Mesenchymal stem cell (in vitro differentiated cells and primary cell): Measurements from ENCODE around the gene RANBP2.
"Not testable (repeated sequence)": the region's sequence is repeated elsewhere in the genome, so short reads cannot be mapped to it uniquely, and the experiment has no call there.

Source experiments
- DNase-seq: peaks from one replicate; pipeline ENCODE4 v3.0.0-alpha.2; 2013
- H2AFZ ChIP-seq: one replicate; pipeline ENCODE4 v1.6.1; 2013; ENCODE audit warnings: low read depth, mild to moderate bottlenecking, control low read depth, inconsistent platforms, low read length, moderate library complexity
- H2AK5ac ChIP-seq: 2 replicates; pipeline ENCODE4 v1.6.1; 2013; ENCODE audit warnings: low read length, moderate library complexity, mild to moderate bottlenecking, inconsistent platforms; ENCODE audit not compliant: severe bottlenecking
- H2BK120ac ChIP-seq: one replicate; pipeline ENCODE4 v1.6.1; 2013; ENCODE audit warnings: low read depth, mild to moderate bottlenecking, inconsistent platforms, low read length, moderate library complexity
- H2BK12ac ChIP-seq, 2 experiments: one replicate each; pipeline ENCODE4 v1.6.1; 2013; ENCODE audit warnings: inconsistent platforms in 2 of 2, low read length in 2 of 2, mild to moderate bottlenecking in 2 of 2, moderate library complexity in 2 of 2, control low read depth in 1 of 2
- H2BK15ac ChIP-seq: one replicate; pipeline ENCODE4 v1.6.1; 2013; ENCODE audit warnings: mild to moderate bottlenecking, low read depth, inconsistent platforms; ENCODE audit not compliant: poor library complexity, severe bottlenecking
- H2BK5ac ChIP-seq: 2 replicates; pipeline ENCODE4 v1.6.1; 2013; ENCODE audit warnings: low read depth, mild to moderate bottlenecking, low read length, control low read depth, inconsistent platforms; ENCODE audit not compliant: poor library complexity, severe bottlenecking
- H3K14ac ChIP-seq, 2 experiments: one replicate each; pipeline ENCODE4 v1.6.1; 2013; ENCODE audit warnings: inconsistent platforms in 2 of 2, low read length in 2 of 2, control low read depth in 1 of 2, mild to moderate bottlenecking in 1 of 2, moderate library complexity in 1 of 2
- H3K18ac ChIP-seq, 2 experiments: one replicate each; pipeline ENCODE4 v1.6.1; 2013; ENCODE audit warnings: inconsistent platforms in 2 of 2, low read length in 2 of 2, control low read depth in 1 of 2, low read depth in 1 of 2, mild to moderate bottlenecking in 1 of 2
- H3K23ac ChIP-seq, 2 experiments: one replicate each; pipeline ENCODE4 v1.6.1; 2013; ENCODE audit warnings: inconsistent platforms in 2 of 2, low read length in 2 of 2, mild to moderate bottlenecking in 2 of 2, moderate library complexity in 2 of 2, control low read depth in 1 of 2
- H3K27ac ChIP-seq: 2 replicates; pipeline ENCODE4 v1.5.1; 2013; ENCODE audit warnings: mild to moderate bottlenecking, moderate library complexity, low read length, control low read depth, inconsistent platforms; ENCODE audit not compliant: poor library complexity, severe bottlenecking
- H3K27me3 ChIP-seq, 2 experiments: 2 replicates each; pipeline versions ENCODE4 v1.6.1 to v1.7.0; 2013; ENCODE audit warnings: low read length in 2 of 2, mild to moderate bottlenecking in 2 of 2, moderate library complexity in 2 of 2, control low read depth in 1 of 2, inconsistent platforms in 1 of 2; ENCODE audit not compliant: control insufficient read depth in 1 of 2, insufficient read depth in 1 of 2
- H3K36me3 ChIP-seq, 2 experiments: 2 replicates each; pipeline versions ENCODE4 v1.6.1 to v1.7.0; 2013; ENCODE audit warnings: low read length in 2 of 2, control low read depth in 1 of 2, inconsistent platforms in 1 of 2, low read depth in 1 of 2, mild to moderate bottlenecking in 1 of 2; ENCODE audit not compliant: insufficient read depth in 2 of 2, control insufficient read depth in 1 of 2
- H3K4ac ChIP-seq, 2 experiments: one replicate each; pipeline ENCODE4 v1.6.1; 2013; ENCODE audit warnings: inconsistent platforms in 2 of 2, low read length in 2 of 2, mild to moderate bottlenecking in 2 of 2, moderate library complexity in 2 of 2, control low read depth in 1 of 2, low read depth in 1 of 2
- H3K4me1 ChIP-seq: 2 replicates; pipeline ENCODE4 v1.6.1; 2013; ENCODE audit warnings: low read depth, low read length, control low read depth; ENCODE audit not compliant: control insufficient read depth, insufficient read depth
- H3K4me2 ChIP-seq: 2 replicates; pipeline ENCODE4 v1.6.1; 2013; ENCODE audit warnings: low read length, mild to moderate bottlenecking, inconsistent platforms; ENCODE audit not compliant: poor library complexity, severe bottlenecking
- H3K4me3 ChIP-seq, 2 experiments: 2 replicates each; pipeline versions ENCODE4 v1.5.1 to v1.7.0; 2013; ENCODE audit warnings: low read length in 2 of 2, mild to moderate bottlenecking in 2 of 2, control low read depth in 1 of 2, low read depth in 1 of 2; ENCODE audit not compliant: insufficient read depth in 1 of 2
- H3K79me1 ChIP-seq: replicated peaks from 2 replicates; pipeline ENCODE4 v1.6.1; 2013; ENCODE audit warnings: mild to moderate bottlenecking, control low read depth, low read length, inconsistent platforms; ENCODE audit not compliant: poor library complexity, severe bottlenecking
- H3K9ac ChIP-seq: 2 replicates; pipeline ENCODE4 v1.7.0; 2013; ENCODE audit warnings: mild to moderate bottlenecking, low read length, moderate library complexity
- H3K9me3 ChIP-seq: 2 replicates; pipeline ENCODE4 v1.7.0; 2013; ENCODE audit warnings: mild to moderate bottlenecking, low read length; ENCODE audit not compliant: control insufficient read depth
- H4K8ac ChIP-seq: one replicate; pipeline ENCODE4 v1.6.1; 2013; ENCODE audit warnings: inconsistent platforms, mild to moderate bottlenecking, low read length, moderate library complexity
- H4K91ac ChIP-seq: one replicate; pipeline ENCODE4 v1.6.1; 2013; ENCODE audit warnings: mild to moderate bottlenecking, low read length, inconsistent platforms
- WGBS: methylation state at CpG from one replicate; pipeline ENCODE4 v1.1.7; 2013; ENCODE audit warnings: mixed read lengths; 5-methylcytosine and 5-hydroxymethylcytosine counted together

RANBP2 gene

DNA sequence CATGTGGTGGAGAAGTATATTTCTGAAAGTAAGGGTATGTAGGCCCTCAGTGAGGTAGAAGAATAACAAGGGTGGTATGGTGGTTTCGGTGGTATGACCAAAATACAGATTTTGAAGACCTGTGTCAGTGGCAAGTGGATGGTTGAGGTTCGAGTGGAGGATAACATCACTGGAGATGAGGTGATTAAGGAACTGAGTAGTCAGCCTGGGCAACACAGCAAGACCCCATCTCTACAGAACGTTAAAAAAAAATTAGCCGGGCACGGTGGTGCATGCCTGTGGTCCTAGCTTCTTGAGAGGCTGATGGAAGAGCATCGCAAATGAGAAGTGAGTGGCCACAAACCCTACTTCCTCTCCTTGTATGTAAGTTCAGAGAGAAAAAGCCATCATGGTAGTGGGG lies 15.4 kb downstream of the RANBP2 start:
- H4K91ac ChIP-seq, H2BK12ac ChIP-seq, H2BK120ac ChIP-seq, H2AFZ ChIP-seq, H3K4me2 ChIP-seq, H3K9me3 ChIP-seq, H3K23ac ChIP-seq, H2BK15ac ChIP-seq, H2AK5ac ChIP-seq, H3K4me3 ChIP-seq, H3K4me1 ChIP-seq, H2BK5ac ChIP-seq, H3K79me1 ChIP-seq, H4K8ac ChIP-seq, H3K14ac ChIP-seq, H3K4ac ChIP-seq, H3K27me3 ChIP-seq, H3K18ac ChIP-seq, H3K9ac ChIP-seq: not testable (repeated sequence)
- WGBS: 52% methylated on average over 4 of the region's 6 CpGs
- peak; percentile 8 for DNase-seq
- peak overlapping the region; percentile 31 for H3K27ac ChIP-seq
- H3K36me3 ChIP-seq: peaks cover 14 to 18% of the 10 kb centered on the region in 2 experiments

DNA sequence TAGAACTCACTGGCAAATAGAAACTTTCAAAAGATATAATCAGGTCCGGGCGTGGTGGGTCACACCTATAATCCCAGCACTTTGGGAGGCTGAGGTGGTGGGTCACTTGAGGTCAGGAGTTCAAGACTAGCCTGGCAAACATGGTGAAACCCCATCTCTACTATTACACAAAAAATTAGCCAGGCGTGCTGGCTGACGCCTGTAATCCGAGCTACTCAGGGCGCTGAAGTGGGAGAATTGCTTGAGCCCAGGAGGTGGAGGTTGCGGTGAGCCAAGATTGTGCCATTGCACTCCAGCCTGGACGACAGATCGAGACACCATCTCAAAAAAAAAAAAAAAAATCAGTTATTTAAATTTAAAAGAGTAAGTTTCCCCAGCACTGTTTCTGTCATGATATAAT lies 38.7 kb downstream of the RANBP2 start:
- H3K27me3 ChIP-seq, H4K91ac ChIP-seq, H3K79me1 ChIP-seq, H3K9me3 ChIP-seq, H3K27ac ChIP-seq, H2AFZ ChIP-seq, H2AK5ac ChIP-seq, H3K18ac ChIP-seq, DNase-seq, H3K4me2 ChIP-seq, H3K4me1 ChIP-seq, H2BK12ac ChIP-seq, H3K14ac ChIP-seq, H3K4me3 ChIP-seq, H3K4ac ChIP-seq, H3K9ac ChIP-seq, H3K23ac ChIP-seq, H4K8ac ChIP-seq, H2BK120ac ChIP-seq, H2BK15ac ChIP-seq, H2BK5ac ChIP-seq: not testable (repeated sequence)
- peaks cover 7 to 43% of the 10 kb centered on the region in 2 experiments for H3K36me3 ChIP-seq
- WGBS: no CpG with 5 or more reads among the region's 9 CpGs

DNA sequence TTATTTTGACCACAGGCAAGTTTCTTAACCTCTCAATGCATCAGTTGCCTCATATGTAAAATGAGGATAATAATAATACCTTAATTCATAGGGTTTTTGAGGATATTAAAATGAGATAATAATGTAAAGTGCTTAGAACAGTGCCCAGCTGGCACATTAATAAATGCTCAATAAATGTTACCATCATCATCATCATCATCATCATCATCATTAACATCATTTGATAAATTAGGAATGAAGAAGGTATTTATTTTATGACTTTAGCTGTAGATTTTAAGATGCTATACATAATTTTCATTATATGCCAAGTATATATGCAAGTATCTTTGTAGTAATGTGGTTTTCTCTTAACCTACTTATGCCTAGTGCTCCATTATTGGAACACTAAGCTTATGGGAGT lies 43.3 kb downstream of the RANBP2 start:
- not testable (repeated sequence) for H4K8ac ChIP-seq, H3K27me3 ChIP-seq
- peaks cover 21% of the 10 kb centered on the region for H3K79me1 ChIP-seq

DNA sequence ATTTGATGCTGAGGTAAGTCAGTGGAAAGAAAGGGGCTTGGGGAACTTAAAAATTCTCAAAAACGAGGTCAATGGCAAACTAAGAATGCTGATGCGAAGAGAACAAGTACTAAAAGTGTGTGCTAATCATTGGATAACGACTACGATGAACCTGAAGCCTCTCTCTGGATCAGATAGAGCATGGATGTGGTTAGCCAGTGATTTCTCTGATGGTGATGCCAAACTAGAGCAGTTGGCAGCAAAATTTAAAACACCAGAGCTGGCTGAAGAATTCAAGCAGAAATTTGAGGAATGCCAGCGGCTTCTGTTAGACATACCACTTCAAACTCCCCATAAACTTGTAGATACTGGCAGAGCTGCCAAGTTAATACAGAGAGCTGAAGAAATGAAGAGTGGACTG lies 47.4 kb downstream of the RANBP2 start:
- not testable (repeated sequence) for H2AK5ac ChIP-seq, DNase-seq, H3K18ac ChIP-seq, H4K91ac ChIP-seq, H3K27me3 ChIP-seq, H2AFZ ChIP-seq, H2BK120ac ChIP-seq, H3K4me2 ChIP-seq, H2BK12ac ChIP-seq, H3K9ac ChIP-seq, H3K4ac ChIP-seq, H3K4me1 ChIP-seq, H3K9me3 ChIP-seq, H3K4me3 ChIP-seq, H2BK15ac ChIP-seq, H4K8ac ChIP-seq, H3K14ac ChIP-seq, H2BK5ac ChIP-seq, H3K27ac ChIP-seq, H3K23ac ChIP-seq
- H3K79me1 ChIP-seq: peaks cover 21% of the 10 kb centered on the region
- peaks cover 10 to 57% of the 10 kb centered on the region in 2 experiments for H3K36me3 ChIP-seq
- WGBS: 98% methylated on average over 4 of the region's 5 CpGs

More for the DNA sequence above, 43.3 kb downstream of the RANBP2 start:
- not testable (repeated sequence) for H4K91ac ChIP-seq, H3K4ac ChIP-seq, H3K23ac ChIP-seq, H3K18ac ChIP-seq, H3K9ac ChIP-seq, H2BK120ac ChIP-seq, H3K4me2 ChIP-seq, H3K14ac ChIP-seq, H2BK12ac ChIP-seq, H2BK15ac ChIP-seq, H3K4me1 ChIP-seq, H2AFZ ChIP-seq, H2AK5ac ChIP-seq, H3K27ac ChIP-seq, H2BK5ac ChIP-seq, DNase-seq, H3K4me3 ChIP-seq, H3K9me3 ChIP-seq
- H3K36me3 ChIP-seq: peaks cover 6 to 60% of the 10 kb centered on the region in 2 experiments
